GM18505 (cell line): ENCODE measurements around the gene LORICRIN.

ENCODE experiments used
- ATAC-seq: cut with Tn5 transposase; IDR thresholded peaks from one replicate; pipeline ENCODE4 v1.9.1; 2021; ENCODE audit not compliant: unreplicated experiment
- POLR2A ChIP-seq: IDR thresholded peaks from 4 replicates; pipeline ENCODE4 v1.6.1; 2011; ENCODE audit warnings: borderline replicate concordance; ENCODE audit not compliant: insufficient read depth, insufficient read length; ENCODE audit errors: extremely low read depth

LORICRIN gene

DNA sequence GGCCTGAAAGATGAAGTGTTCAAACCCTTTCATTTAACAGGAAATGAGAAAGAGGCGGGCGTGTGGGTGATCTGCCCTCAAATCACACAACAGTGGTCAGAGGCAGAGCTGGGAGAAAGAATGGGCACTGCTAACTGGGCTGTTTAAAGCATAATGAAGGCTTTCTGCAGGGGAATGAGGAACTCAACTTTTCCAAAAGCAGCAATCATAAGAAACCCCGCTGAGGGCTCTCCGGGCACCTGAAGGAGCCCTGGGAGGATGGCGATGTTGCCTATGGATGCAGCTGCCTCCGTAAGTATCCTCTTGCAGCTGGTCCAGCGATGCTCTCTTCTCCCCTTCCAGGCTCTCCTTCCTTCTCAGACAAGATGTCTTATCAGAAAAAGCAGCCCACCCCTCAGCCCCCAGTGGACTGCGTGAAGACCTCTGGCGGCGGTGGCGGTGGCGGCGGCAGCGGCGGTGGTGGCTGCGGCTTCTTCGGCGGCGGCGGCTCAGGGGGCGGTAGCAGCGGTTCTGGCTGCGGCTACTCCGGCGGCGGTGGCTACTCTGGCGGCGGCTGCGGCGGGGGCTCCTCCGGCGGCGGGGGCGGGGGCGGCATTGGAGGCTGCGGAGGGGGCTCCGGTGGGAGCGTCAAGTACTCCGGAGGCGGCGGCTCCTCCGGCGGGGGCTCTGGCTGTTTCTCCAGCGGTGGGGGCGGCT, 1.2 kb downstream of the LORICRIN start:
- TF ChIP-seq POLR2A, result no peak
- no peak for ATAC-seq

DNA sequence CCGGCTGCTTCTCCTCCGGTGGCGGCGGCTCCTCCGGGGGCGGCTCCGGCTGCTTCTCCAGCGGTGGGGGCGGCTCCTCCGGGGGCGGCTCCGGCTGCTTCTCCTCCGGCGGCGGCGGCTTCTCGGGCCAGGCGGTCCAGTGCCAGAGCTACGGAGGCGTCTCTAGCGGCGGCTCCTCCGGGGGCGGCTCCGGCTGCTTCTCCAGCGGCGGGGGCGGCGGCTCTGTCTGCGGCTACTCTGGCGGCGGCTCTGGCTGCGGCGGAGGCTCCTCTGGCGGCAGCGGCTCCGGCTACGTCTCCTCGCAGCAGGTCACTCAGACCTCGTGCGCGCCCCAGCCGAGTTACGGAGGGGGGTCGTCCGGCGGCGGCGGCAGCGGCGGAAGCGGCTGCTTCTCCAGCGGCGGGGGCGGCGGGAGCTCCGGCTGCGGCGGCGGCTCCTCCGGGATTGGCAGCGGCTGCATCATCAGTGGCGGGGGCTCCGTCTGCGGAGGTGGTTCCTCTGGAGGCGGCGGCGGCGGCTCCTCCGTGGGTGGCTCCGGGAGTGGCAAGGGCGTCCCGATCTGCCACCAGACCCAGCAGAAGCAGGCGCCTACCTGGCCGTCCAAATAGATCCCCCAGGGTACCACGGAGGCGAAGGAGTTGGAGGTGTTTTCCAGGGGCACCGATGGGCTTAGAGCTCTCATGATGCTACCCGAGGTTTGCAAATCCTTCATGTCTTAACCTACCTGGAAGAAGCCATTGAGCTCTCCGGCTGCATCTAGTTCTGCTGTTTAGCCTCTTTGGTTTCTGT, 2.0 kb downstream of the LORICRIN start:
- no peak for ATAC-seq
- no peak for TF ChIP-seq POLR2A

DNA sequence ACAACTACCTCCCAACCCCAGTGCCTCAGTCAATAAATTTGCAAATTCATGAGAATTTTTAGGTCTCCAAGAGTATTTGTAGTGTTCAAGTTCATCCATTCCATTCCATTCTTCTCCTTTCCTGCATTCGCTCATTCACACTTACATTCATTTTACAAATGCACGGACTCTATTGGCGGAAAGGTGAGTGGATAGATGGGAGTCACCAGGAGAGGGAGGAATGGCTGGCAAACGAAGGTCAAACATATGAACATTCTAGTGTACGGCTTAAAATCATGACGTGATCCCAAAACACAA, 2.5 kb downstream of the LORICRIN start:
- TF ChIP-seq POLR2A, result no peak
- no peak for ATAC-seq

DNA sequence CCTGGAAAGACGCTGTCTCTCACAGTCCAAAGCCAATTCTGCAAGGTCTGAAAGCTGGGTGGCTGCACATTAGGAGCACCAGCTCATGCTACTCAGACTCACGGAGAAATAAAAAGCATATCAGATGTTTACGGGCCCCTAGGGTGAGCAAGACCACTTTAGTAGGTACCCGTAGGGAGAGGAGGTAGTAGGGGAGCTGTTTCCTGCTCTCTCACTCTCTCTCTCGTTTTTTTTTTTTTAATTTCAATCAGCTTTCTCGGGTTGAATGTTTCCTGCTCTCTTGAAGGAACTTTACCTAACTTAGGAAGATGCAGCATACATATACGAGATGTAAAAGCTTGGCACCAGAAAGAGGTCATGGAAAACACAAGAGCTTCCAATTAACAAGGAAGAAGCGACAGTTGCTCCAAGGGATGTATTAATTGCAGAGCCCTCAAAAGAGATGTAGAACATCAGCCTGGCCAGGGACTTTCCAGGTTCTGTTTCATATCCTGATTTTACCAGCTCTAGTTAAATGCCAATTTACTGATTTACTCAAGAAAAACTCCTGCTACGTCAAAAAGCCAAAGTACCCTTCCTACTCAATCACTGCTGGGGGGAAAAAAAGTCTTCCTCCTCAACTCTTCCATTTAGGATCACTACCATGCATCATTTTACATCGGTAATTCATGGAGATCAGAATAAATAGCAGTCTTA, 3.1 kb downstream of the LORICRIN start:
- no peak for ATAC-seq
- TF ChIP-seq POLR2A, result no peak

DNA sequence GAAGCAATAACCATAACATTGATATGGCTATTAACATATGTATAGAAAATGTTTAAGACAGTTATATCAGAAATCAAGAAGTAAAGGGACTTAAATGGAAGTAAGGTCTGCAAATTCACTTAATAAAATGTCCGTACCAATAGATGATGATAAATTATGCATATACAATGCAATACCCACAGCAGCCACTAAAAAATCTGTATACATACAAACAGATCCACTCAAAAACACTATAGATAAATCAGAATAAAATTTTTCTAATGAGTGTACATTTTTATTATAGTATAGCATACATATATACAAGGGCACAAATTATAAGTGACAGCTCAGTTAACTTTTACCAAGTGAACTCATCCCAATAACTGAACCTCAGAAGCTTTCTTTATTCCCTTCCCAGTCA, 6.0 kb downstream of the LORICRIN start:
- no peak for TF ChIP-seq POLR2A
- no peak for ATAC-seq

DNA sequence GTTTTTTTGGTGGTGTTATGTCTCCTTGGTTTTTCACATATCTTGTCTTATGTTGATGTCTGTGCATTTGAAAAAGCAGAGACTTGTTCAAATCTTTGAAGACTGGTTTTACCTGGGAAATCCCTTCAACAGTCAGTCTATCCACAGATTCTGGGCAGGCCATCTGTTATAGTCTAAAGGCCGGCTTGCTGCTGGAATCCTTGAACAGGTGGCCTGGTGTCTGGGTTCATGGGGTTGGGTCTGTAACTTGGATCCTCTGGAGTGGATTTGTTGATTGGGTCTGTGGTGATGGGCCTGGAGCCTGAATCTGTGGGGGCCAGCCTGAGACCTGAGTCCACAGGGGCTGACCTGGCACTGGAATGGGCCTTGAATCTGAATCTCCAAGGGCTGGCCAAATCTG, 12.2 kb downstream of the LORICRIN start:
- ATAC-seq, result no peak
- no peak for TF ChIP-seq POLR2A

DNA sequence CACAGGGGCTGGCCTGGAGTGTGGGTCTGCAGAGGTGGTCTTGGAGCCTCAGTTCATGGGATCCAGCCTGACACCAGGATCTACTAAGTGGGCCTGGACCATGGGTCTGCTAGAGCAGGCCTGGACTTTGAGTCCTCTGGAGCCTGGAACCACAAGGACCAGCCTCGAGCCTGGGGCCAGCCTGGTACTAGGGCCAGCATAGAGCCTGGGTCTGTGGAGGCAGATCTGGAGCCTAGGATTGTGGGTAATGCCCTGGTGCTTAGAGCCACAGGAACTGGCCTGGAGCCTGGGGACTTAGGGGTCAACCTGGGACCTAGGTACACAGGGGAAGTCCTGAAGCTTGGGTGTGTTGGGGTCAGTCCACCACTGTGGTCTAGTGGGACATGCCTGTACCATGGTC, 12.7 kb downstream of the LORICRIN start:
- ATAC-seq, result no peak
- TF ChIP-seq POLR2A, result no peak

DNA sequence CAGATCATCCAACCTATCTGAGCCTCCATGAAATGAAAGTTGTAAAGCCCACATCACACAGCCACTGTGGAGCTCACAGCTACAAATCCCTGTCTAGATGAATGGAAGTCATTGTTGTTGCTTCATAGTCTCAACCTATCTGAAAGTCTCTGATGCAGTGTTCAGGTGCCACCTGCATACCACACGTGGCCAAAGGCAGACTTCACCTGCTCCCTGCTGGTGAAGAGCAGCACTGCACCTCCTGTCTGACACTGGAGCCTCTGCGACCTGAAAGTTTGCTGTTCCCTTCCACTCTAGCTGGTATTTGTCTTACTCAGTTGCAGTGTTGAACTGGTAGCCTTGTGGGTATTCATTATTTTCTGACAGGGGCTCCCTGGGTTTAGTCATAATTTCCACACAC, 18.4 kb downstream of the LORICRIN start:
- no peak for ATAC-seq

DNA sequence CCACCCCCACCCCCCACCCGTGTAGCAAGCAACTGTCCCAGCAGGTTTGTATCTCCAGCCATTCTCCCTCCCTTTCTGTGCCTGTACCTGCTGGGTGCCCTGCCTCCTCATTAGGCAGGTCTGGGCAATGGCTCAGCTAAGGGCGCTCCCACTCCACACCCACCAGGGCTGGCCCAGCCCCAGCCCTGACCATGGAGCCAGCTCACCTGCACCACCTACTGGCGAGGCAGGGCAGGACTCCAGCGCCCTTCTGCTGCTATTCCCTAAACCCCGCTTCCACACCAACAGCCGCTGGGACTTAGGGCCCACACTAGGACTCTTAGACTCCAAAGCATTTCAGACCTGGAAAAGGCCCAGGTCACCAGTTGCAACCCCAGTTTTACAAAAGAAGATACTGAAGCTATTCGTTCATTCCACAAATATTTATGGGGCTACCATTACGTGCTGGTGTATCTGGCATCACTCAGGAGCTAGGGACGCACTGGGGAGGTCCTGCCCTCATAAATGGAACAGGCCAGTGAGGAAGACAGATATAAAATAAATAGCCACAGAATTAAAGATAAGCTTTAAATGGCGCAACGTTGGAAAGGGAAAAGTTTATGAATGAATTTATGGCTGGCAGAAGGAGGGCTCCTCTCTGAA, 29.3 kb downstream of the LORICRIN start:
- ATAC-seq, result no peak
- TF ChIP-seq POLR2A, result no peak

More for the DNA sequence above, 18.4 kb downstream of the LORICRIN start:
- TF ChIP-seq POLR2A, result no peak

DNA sequence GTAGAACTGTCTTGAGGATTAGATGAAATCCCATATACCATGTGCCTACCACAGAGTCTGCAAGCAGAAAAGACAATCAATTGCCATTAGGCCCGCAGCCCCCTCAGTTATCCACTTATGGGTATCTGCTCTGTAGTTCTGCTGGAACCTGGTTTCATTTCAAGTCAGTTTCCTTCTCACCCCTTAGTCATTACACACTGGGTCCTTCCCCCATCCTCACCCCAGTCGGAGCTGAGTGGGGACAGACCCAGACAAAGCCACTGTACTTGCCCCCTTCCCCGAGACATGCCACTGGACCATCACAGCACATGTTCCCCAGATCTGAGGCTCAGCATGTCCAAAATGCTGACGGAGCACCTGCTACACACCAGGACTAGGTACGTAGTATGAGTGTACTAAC, 32.0 kb downstream of the LORICRIN start:
- no peak for ATAC-seq
- TF ChIP-seq POLR2A, result no peak

DNA sequence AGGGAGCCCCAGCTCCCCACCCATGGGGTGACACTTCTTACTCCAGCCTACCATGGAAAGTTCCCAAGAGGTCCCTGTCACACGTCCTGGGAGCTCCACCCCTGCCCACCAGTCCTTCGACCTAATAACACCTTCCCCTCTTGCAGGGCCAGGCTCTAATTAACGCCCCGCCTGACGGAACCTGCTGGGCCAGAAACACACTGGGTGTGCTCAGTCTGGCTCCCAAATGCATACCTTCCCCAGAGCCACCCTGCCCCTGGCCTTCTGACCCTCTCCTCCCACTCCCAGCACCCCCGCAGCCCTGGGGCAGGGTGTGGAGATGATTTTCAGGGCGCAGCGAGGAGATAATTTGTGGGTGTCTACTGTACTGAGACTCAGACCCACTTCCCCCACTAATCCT, 32.7 kb downstream of the LORICRIN start:
- no peak for TF ChIP-seq POLR2A
- ATAC-seq, result no peak

DNA sequence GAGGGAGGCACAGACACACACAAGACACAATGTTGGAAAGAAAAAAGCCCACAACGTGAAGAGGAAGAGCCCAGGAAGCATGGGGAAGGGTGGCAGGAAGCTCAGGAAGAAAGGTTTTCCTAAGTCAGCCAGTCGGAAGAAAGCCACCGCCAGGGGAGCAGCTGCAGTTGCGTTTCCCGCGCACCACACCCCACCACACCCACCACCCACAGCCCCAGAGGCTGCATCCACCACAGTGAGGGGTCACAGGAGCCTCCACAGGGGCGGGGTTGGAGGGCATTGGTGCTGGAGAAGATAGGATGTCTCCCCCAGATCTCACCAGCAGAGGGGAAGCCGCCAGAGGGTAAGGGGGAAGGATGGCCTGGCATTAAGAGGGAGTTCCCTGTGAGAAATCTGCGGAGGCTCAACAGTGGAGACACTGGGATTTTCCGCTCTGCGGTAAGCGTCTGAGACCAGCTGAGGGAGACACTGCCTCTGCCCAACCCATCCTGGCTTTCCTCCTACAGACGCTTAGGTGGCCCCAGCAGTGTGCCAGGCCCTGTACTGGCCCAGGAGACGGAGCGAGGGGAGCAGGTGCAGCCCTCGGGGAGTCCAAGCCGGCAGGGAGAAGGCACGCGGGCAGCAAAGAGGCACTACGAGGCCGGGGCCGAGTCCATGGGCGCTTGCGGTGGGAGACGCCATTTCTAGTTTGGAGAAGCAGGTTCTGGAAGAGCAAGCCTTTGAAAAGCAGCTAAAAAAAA, 33.4 kb downstream of the LORICRIN start:
- TF ChIP-seq POLR2A, result no peak
- ATAC-seq, result no peak

DNA sequence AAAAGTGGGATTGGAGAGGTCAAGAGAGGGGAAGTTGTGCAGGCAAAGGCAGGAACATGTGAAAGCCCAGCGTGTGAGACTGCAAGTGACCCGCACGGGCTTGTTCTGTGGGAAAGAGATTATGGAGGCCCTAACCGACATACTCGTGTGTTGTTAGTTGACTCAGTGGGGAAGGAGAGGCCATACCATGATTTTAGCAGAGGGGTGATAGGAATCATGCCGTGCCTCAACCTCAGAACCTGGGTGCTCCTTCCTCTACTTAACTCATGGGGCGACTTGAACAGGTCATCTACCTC, 33.9 kb downstream of the LORICRIN start:
- no peak for TF ChIP-seq POLR2A
- no peak for ATAC-seq
